ENCODE measurements around the gene OR2B2. TPM values are rescaled to one million over a fixed set of nuclear protein-coding genes. Genes with fewer than 3 reads are reported as not detected.

OR2B2 gene
- total and polyA plus RNA-seq, 2 of the 4 experiments (the other 2 are of a cell fraction), result not detected

- POLR2A ChIA-PET (ENCODE audit: unreplicated experiment), result interaction anchor here (0.6 to 2.8 kb wide), 9 partner anchors 18 to 1747 kb away, joined by 3 to 24 read pairs (median 4); a partner anchor contains a TSS
- Histone ChIP-seq H3K4me3 (ENCODE audit: insufficient read depth, low read depth, low read length) (peak overlapping the region; percentile 79), H3K14ac (replicated peaks; ENCODE audit: low read depth, low read length) (peak overlapping the region; percentile 59), H3K56ac (ENCODE audit: extremely low read depth, insufficient read depth, low read length) (peak overlapping the region; percentile 99), H3K9ac (ENCODE audit: low read depth, low read length) (peak overlapping the region; percentile 63), H4K91ac (ENCODE audit: insufficient read depth, low read depth, low read length) (peak overlapping the region; percentile 74; the same call in 1 of the 2 replicates), H2AFZ (replicated peaks; ENCODE audit: low read length, poor library complexity) (peak overlapping the region; percentile 86), H3K9me3 (ENCODE audit: control insufficient read depth, insufficient read depth, low read length) (no peaks in the 10 kb centered on the region), H4K8ac (ENCODE audit: low read depth in 2 of 2, low read length in 2 of 2) (peak overlapping the region; percentile 93 to 98; a peak in 3 of 4 replicates), H3K36me3 (ENCODE audit: control insufficient read depth, insufficient read depth, low read length) (no peaks in the 10 kb centered on the region), H3K27ac (ENCODE audit: insufficient read depth, low read length) (peak overlapping the region; percentile 95), H2BK5ac (ENCODE audit: low read depth, low read length, poor library complexity, severe bottlenecking) (peak overlapping the region; percentile 92), H2AK9ac (replicated peaks; ENCODE audit: low read depth, low read length, poor library complexity) (peak overlapping the region; percentile 63), H3K18ac (ENCODE audit: low read depth, low read length) (peak overlapping the region; percentile 59), H3K23ac (ENCODE audit: low read depth, low read length) (peak overlapping the region; percentile 73), H2BK15ac (ENCODE audit: low read depth, low read length) (no peak overlapping the region), H3K9me1 (ENCODE audit: insufficient read depth, low read length) (no peaks in the 10 kb centered on the region), H2AK5ac (ENCODE audit: low read depth, low read length) (no peak overlapping the region), H2BK120ac (ENCODE audit: low read depth, low read length) (0 out of 2 replicates have a peak overlapping the region, but pooled peaks have one; percentile 45), H3K4me2 (ENCODE audit: low read depth, low read length) (peak overlapping the region; percentile 87), H3K79me1 (ENCODE audit: low read depth in 1 of 2, low read length in 2 of 2) (0 out of 4 replicates have a peak, but pooled peaks cover 0 to 3% of the 10 kb centered on the region in 2 experiments), H3K27me3 (ENCODE audit: control insufficient read depth, insufficient read depth, low read length) (no peaks in the 10 kb centered on the region), H2BK20ac (ENCODE audit: low read depth, low read length) (no peak overlapping the region), H4K20me1 (ENCODE audit: insufficient read depth, low read length) (no peaks in the 10 kb centered on the region), H3K4me1 (ENCODE audit: control insufficient read depth, insufficient read depth, low read length) (no peaks in the 10 kb centered on the region), H4K5ac (ENCODE audit: low read depth, low read length) (peak overlapping the region; percentile 82; the same call in 1 of the 2 replicates), H3K4ac (ENCODE audit: low read depth, low read length) (peak overlapping the region; percentile 88)
- intact Hi-C loops (cut with micrococcal nuclease) (loop anchor here (2.0 kb wide), 4 partner anchors 18 to 58 kb away; a partner anchor contains a TSS), in situ Hi-C loops (cut with MboI; ENCODE audit: low sequenced_read_pairs) (no loop called here), dilution Hi-C loops (cut with HindIII; ENCODE audit: low sequenced_read_pairs, unreplicated experiment) (no loop called here)
- no peak for TF ChIP-seq RFX5 (IDR thresholded peaks at IDR 0.05; ENCODE audit: low read depth, low read length)
- TF ChIP-seq MXI1 (IDR thresholded peaks at IDR 0.05; ENCODE audit: borderline replicate concordance, low read depth, low read length), result no peak
- TF ChIP-seq ELK1 (IDR thresholded peaks at IDR 0.05; ENCODE audit: borderline replicate concordance, low read depth, low read length), result no peak
- no peak for TF ChIP-seq FOS (IDR thresholded peaks at IDR 0.05; ENCODE audit: low read depth, low read length)
- TF ChIP-seq RCOR1 (IDR thresholded peaks at IDR 0.05; ENCODE audit: insufficient replicate concordance, low read length), result no peak
- no peak for TF ChIP-seq CHD1 (IDR thresholded peaks at IDR 0.05; ENCODE audit: low read depth, low read length)
- no peak for TF ChIP-seq RAD21 (IDR thresholded peaks at IDR 0.05; ENCODE audit: low read length)
- TF ChIP-seq SMC3 (IDR thresholded peaks at IDR 0.05; ENCODE audit: low read depth, low read length), result no peak
- TF ChIP-seq, protein P1, sequence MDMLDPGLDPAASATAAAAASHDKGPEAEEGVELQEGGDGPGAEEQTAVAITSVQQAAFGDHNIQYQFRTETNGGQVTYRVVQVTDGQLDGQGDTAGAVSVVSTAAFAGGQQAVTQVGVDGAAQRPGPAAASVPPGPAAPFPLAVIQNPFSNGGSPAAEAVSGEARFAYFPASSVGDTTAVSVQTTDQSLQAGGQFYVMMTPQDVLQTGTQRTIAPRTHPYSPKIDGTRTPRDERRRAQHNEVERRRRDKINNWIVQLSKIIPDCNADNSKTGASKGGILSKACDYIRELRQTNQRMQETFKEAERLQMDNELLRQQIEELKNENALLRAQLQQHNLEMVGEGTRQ (IDR thresholded peaks at IDR 0.05; ENCODE audit: low read depth, low read length), result no peak
- TF ChIP-seq MAFK (IDR thresholded peaks at IDR 0.05; ENCODE audit: low read depth, low read length), result no peak
- no peak for TF ChIP-seq NFE2L2 (IDR thresholded peaks at IDR 0.05; ENCODE audit: low read depth, low read length)
- no peak for TF ChIP-seq MAZ (IDR thresholded peaks at IDR 0.05; ENCODE audit: borderline replicate concordance, low read depth, low read length)
- CTCF ChIA-PET, result interaction anchor here (0.8 to 1.6 kb wide), 4 partner anchors 21 to 36 kb away, joined by 3 to 7 read pairs (median 3); a partner anchor contains a TSS
- BruUV-seq (replicated peaks), result no TSS peak
- ATAC-seq (ENCODE audit: low read depth), result no peak; the same call in 1 of the 2 replicates
- 0% methylated on average over 8 of the region's 16 CpGs; no CpG with 5 or more reads in 1 of the 2 experiments for WGBS, 2 experiments (ENCODE audit: extremely low coverage in 2 of 2, insufficient read length in 1 of 2)
- DNase-seq, result no peak
Measured at GRCh38 chr6:27872642-27873020, 39.6 kb downstream of the OR2B2 start.

Measured in IMR-90 (cell line).